HFF-Myc (cell line): ENCODE measurements around the gene AURKAIP1.

Experiments
- DNase-seq: peaks from one replicate; pipeline ENCODE4 v3.0.0-alpha.2; 2011; ENCODE audit warnings: low read depth; ENCODE audit errors: extremely low read depth
- H3K4me3 ChIP-seq: replicated peaks from 2 replicates; pipeline ENCODE4 v1.5.1; 2011; ENCODE audit warnings: low read depth, mild to moderate bottlenecking, control low read depth, low read length
- CTCF ChIP-seq: IDR thresholded peaks from 2 replicates; pipeline ENCODE4 v1.5.1; 2012; ENCODE audit warnings: mild to moderate bottlenecking, low read depth, low read length, control low read depth; ENCODE audit errors: missing control alignments

Gene AURKAIP1

GRCh38 chr1:1402072-1402900 lies 27.3 kb upstream of the AURKAIP1 start:
- DNase-seq = peak; percentile 41
- TF ChIP-seq CTCF = peak; percentile 78
- H3K4me3 ChIP-seq = no peak overlapping the region

GRCh38 chr1:1401457-1402010 lies 26.5 kb upstream of the AURKAIP1 start:
- DNase-seq = no peak
- TF ChIP-seq CTCF = no peak
- peak overlapping the region; percentile 98; the same call in 1 of the 2 replicates for H3K4me3 ChIP-seq

- H3K4me3 ChIP-seq = peak overlapping the region; percentile 98
- no peak for TF ChIP-seq CTCF
- DNase-seq = no peak
Observed at GRCh38 chr1:1400576-1401456, 25.8 kb upstream of the AURKAIP1 start.

GRCh38 chr1:1399872-1400575 lies 25.0 kb upstream of the AURKAIP1 start:
- DNase-seq = no peak
- TF ChIP-seq CTCF = no peak
- peak overlapping the region; percentile 98 for H3K4me3 ChIP-seq

GRCh38 chr1:1399187-1399871 lies 24.3 kb upstream of the AURKAIP1 start, which contains the start of gene CCNL2:
TSS of gene CCNL2 (minus strand) at chr1:1399335. CDS start at chr1:1399306, 29 bp downstream.
- DNase-seq = peak; percentile 93
- H3K4me3 ChIP-seq = peak within 1 kb of the TSS; percentile 98
- peak; percentile 44 for TF ChIP-seq CTCF
